H9 (cell line): ENCODE data around the gene TBC1D1. TPM values are rescaled to one million over a fixed set of nuclear protein-coding genes. Genes with fewer than 3 reads are reported as not detected.

ENCODE experiments used
- DNase-seq: peaks from one replicate; pipeline ENCODE4 v3.0.0-alpha.2; 2017
- H2AFZ ChIP-seq: one replicate; pipeline ENCODE4 v1.6.1; 2013; ENCODE audit warnings: mild to moderate bottlenecking, low read length, control low read depth, moderate library complexity
- H2AK5ac ChIP-seq: 2 replicates; pipeline ENCODE4 v1.6.1; 2013; ENCODE audit warnings: low read length, control low read depth, mixed read lengths; ENCODE audit not compliant: insufficient read length
- H2BK120ac ChIP-seq: one replicate; pipeline ENCODE4 v1.6.1; 2013; ENCODE audit warnings: low read depth, mild to moderate bottlenecking, low read length, control low read depth, inconsistent platforms; ENCODE audit not compliant: poor library complexity, severe bottlenecking
- H2BK12ac ChIP-seq: 2 replicates; pipeline ENCODE4 v1.6.1; 2013; ENCODE audit warnings: low read length, control low read depth, mixed read lengths, low read depth; ENCODE audit not compliant: insufficient read length
- H2BK15ac ChIP-seq: 2 replicates; pipeline ENCODE4 v1.6.1; 2013; ENCODE audit warnings: low read depth, low read length, control low read depth
- H2BK20ac ChIP-seq: one replicate; pipeline ENCODE4 v1.6.1; 2013; ENCODE audit warnings: low read depth, mild to moderate bottlenecking, low read length, control low read depth, inconsistent platforms; ENCODE audit not compliant: poor library complexity, severe bottlenecking
- H2BK5ac ChIP-seq: 2 replicates; pipeline ENCODE4 v1.6.1; 2013; ENCODE audit warnings: low read length, control low read depth, mixed read lengths; ENCODE audit not compliant: insufficient read length
- H3K14ac ChIP-seq: 2 replicates; pipeline ENCODE4 v1.6.1; 2013; ENCODE audit warnings: low read length, control low read depth; ENCODE audit not compliant: insufficient read depth
- H3K18ac ChIP-seq: 2 replicates; pipeline ENCODE4 v1.6.1; 2013; ENCODE audit warnings: low read depth, mild to moderate bottlenecking, mixed read lengths, low read length, control low read depth; ENCODE audit not compliant: insufficient read length
- H3K23ac ChIP-seq: 2 replicates; pipeline ENCODE4 v1.6.1; 2013; ENCODE audit warnings: low read length, control low read depth, mixed read lengths, low read depth; ENCODE audit not compliant: insufficient read length
- H3K23me2 ChIP-seq: 2 replicates; pipeline ENCODE4 v1.6.1; 2013; ENCODE audit warnings: low read depth, mild to moderate bottlenecking, mixed read lengths, low read length, control low read depth; ENCODE audit not compliant: insufficient read length, poor library complexity, severe bottlenecking
- H3K27ac ChIP-seq: 2 replicates; pipeline ENCODE4 v1.5.1; 2013; ENCODE audit warnings: low read length, control low read depth, mixed read lengths, low read depth; ENCODE audit not compliant: insufficient read length
- H3K27me3 ChIP-seq: 2 replicates; pipeline ENCODE4 v1.6.1; 2013; ENCODE audit warnings: low read length, control low read depth, inconsistent platforms; ENCODE audit not compliant: insufficient read depth
- H3K4ac ChIP-seq: 2 replicates; pipeline ENCODE4 v1.6.1; 2013; ENCODE audit warnings: low read depth, mild to moderate bottlenecking, control low read depth, inconsistent platforms, low read length, moderate library complexity
- H3K4me1 ChIP-seq: 2 replicates; pipeline ENCODE4 v1.6.1; 2013; ENCODE audit warnings: low read length, control low read depth, inconsistent platforms; ENCODE audit not compliant: insufficient read depth
- H3K4me2 ChIP-seq: 2 replicates; pipeline ENCODE4 v1.6.1; 2013; ENCODE audit warnings: low read length, control low read depth, mixed read lengths; ENCODE audit not compliant: insufficient read length, insufficient read depth
- H3K56ac ChIP-seq: 2 replicates; pipeline ENCODE4 v1.6.1; 2013; ENCODE audit warnings: low read depth, mild to moderate bottlenecking, mixed read lengths, low read length, control low read depth; ENCODE audit not compliant: insufficient read length
- H3K79me1 ChIP-seq: 2 replicates; pipeline ENCODE4 v1.6.1; 2013; ENCODE audit warnings: low read depth, mild to moderate bottlenecking, moderate library complexity, low read length, control low read depth, inconsistent platforms; ENCODE audit not compliant: insufficient read depth, poor library complexity, severe bottlenecking
- H3K79me2 ChIP-seq: 2 replicates; pipeline ENCODE4 v1.6.1; 2013; ENCODE audit warnings: low read length, control low read depth, inconsistent platforms; ENCODE audit not compliant: insufficient read depth
- H3K9ac ChIP-seq: 2 replicates; pipeline ENCODE4 v1.6.1; 2013; ENCODE audit warnings: low read length, control low read depth, mixed read lengths; ENCODE audit not compliant: insufficient read length; ENCODE audit errors: extremely low read depth
- H3K9me3 ChIP-seq: one replicate; pipeline ENCODE4 v1.6.1; 2013; ENCODE audit warnings: low read depth, low read length, inconsistent platforms; ENCODE audit not compliant: control insufficient read depth
- H3T11ph ChIP-seq: one replicate; pipeline ENCODE4 v1.6.1; 2013; ENCODE audit warnings: mild to moderate bottlenecking, low read length, control low read depth, inconsistent platforms
- H4K20me1 ChIP-seq: one replicate; pipeline ENCODE4 v1.6.1; 2013; ENCODE audit not compliant: control insufficient read depth, insufficient read length, insufficient read depth
- H4K5ac ChIP-seq: 2 replicates; pipeline ENCODE4 v1.6.1; 2013; ENCODE audit warnings: low read depth, mild to moderate bottlenecking, mixed read lengths, low read length, control low read depth; ENCODE audit not compliant: insufficient read length
- H4K8ac ChIP-seq: replicated peaks from 2 replicates; pipeline ENCODE4 v1.6.1; 2013; ENCODE audit warnings: low read length, control low read depth, mixed read lengths, low read depth; ENCODE audit not compliant: insufficient read length
- H4K91ac ChIP-seq: 2 replicates; pipeline ENCODE4 v1.6.1; 2013; ENCODE audit warnings: low read depth, mild to moderate bottlenecking, moderate library complexity, mixed read lengths, low read length, control low read depth; ENCODE audit not compliant: insufficient read length
- H3K27ac Mint-ChIP-seq, 3 experiments: 2 replicates in 2 of 3; 3 replicates in 1 of 3; pipeline ENCODE4 v1.8.0; 2020 to 2021; ENCODE audit warnings: mixed read lengths in 3 of 3, mild to moderate bottlenecking in 1 of 3, moderate library complexity in 1 of 3
- H3K27me3 Mint-ChIP-seq: 2 replicates; pipeline ENCODE4 v1.8.0; 2021; ENCODE audit warnings: low read depth, mild to moderate bottlenecking, moderate library complexity, mixed read lengths
- H3K36me3 Mint-ChIP-seq, 3 experiments: 2 replicates in 2 of 3; 3 replicates in 1 of 3; pipeline ENCODE4 v1.8.0; 2020 to 2021; ENCODE audit warnings: low read depth in 3 of 3, mixed read lengths in 3 of 3; ENCODE audit not compliant: insufficient read depth in 1 of 3
- H3K4me1 Mint-ChIP-seq, 2 experiments: 2 replicates each; pipeline ENCODE4 v1.8.0; 2020; ENCODE audit warnings: mixed read lengths in 2 of 2
- H3K4me3 Mint-ChIP-seq, 2 experiments: 2 replicates in 1 of 2; 3 replicates in 1 of 2; pipeline ENCODE4 v1.8.0; 2020 to 2021; ENCODE audit warnings: mild to moderate bottlenecking in 2 of 2, mixed read lengths in 2 of 2, moderate library complexity in 1 of 2
- H3K9me3 Mint-ChIP-seq, 2 experiments: 2 replicates in 1 of 2; 3 replicates in 1 of 2; pipeline ENCODE4 v1.8.0; 2020; ENCODE audit warnings: mild to moderate bottlenecking in 2 of 2, mixed read lengths in 2 of 2, moderate library complexity in 1 of 2
- CTCF ChIP-seq: fragments of 200-600 bp; sonication (generic); conservative IDR thresholded peaks from 3 replicates; pipeline ENCODE4 v1.8.0; 2021; ENCODE audit warnings: antibody characterized with exemption, mild to moderate bottlenecking
- WGBS: extraction: QIAGEN DNeasy Blood & Tissue Kit; methylation state at CpG from one replicate; pipeline ENCODE4 v1.1.7; 2013; ENCODE audit warnings: missing lambda C conversion rate, low lambda C conversion rate, mixed read lengths; ENCODE audit not compliant: insufficient read length; ENCODE audit errors: extremely low coverage; 5-methylcytosine and 5-hydroxymethylcytosine counted together
- total RNA-seq: library from RNA; stranded (reverse); gene quantifications from 2 replicates; pipeline ENCODE4 v1.2.1, GENCODE V29; 2021

TBC1D1 gene
- total RNA-seq, 1 experiment from 2014 or later, result 109 TPM

GRCh38 chr4:38056011-38056685 is 165.3 kb downstream of the TBC1D1 start:
- no peaks in the 10 kb centered on the region for H3K23me2 ChIP-seq
- H3K56ac ChIP-seq, result no peak overlapping the region
- no peak overlapping the region for H2BK20ac ChIP-seq
- no peak overlapping the region for H3K14ac ChIP-seq
- no peak overlapping the region for H2AFZ ChIP-seq
- H2BK12ac ChIP-seq, result no peak overlapping the region
- H3K36me3 Mint-ChIP-seq, result peaks cover 25 to 42% (median 32%) of the 10 kb centered on the region in 3 experiments; a peak in 6 of 7 replicates
- no peak overlapping the region for H4K91ac ChIP-seq
- H3K4me2 ChIP-seq, result no peak overlapping the region
- no peaks in the 10 kb centered on the region for H4K20me1 ChIP-seq
- no peak overlapping the region for H2BK5ac ChIP-seq
- no CpG with 5 or more reads among the region's 10 CpGs for WGBS
- no peak for DNase-seq
- peak overlapping the region; percentile 9 to 83 (median 49); a peak in 1 of 7 replicates for H3K27ac Mint-ChIP-seq
- H3K9ac ChIP-seq, result no peak overlapping the region
- H3T11ph ChIP-seq, result no peak overlapping the region
- no peak overlapping the region for H3K4me3 Mint-ChIP-seq
- no peak overlapping the region for H3K4ac ChIP-seq
- no peak overlapping the region for H2BK120ac ChIP-seq
- H3K23ac ChIP-seq, result no peak overlapping the region
- no peaks in the 10 kb centered on the region for H3K79me2 ChIP-seq
- H3K9me3 ChIP-seq, result no peaks in the 10 kb centered on the region
- no peak for TF ChIP-seq CTCF
- no peak overlapping the region for H2BK15ac ChIP-seq
- H3K18ac ChIP-seq, result no peak overlapping the region
- no peaks in the 10 kb centered on the region for H3K9me3 Mint-ChIP-seq
- no peak overlapping the region for H3K27ac ChIP-seq
- no peaks in the 10 kb centered on the region for H3K79me1 ChIP-seq
- H2AK5ac ChIP-seq, result no peak overlapping the region
- peaks cover 4% of the 10 kb centered on the region in 2 experiments; a peak in 1 of 4 replicates for H3K4me1 Mint-ChIP-seq
- no peaks in the 10 kb centered on the region for H3K4me1 ChIP-seq
- no peaks in the 10 kb centered on the region for H3K27me3 ChIP-seq
- H4K5ac ChIP-seq, result no peak overlapping the region
- H3K27me3 Mint-ChIP-seq, result no peaks in the 10 kb centered on the region; the same call in 1 of the 2 replicates
- no peak overlapping the region for H4K8ac ChIP-seq
